Erythroblast (primary cell): ENCODE measurements around the gene GRIFIN.

Experiments
- GATA1 ChIP-seq: IDR thresholded peaks from 2 replicates; pipeline ENCODE4 v1.6.1; 2011; ENCODE audit warnings: low read depth, mild to moderate bottlenecking, control low read depth, low read length, moderate library complexity
- POLR2A ChIP-seq: IDR thresholded peaks from 2 replicates; pipeline ENCODE4 v1.6.1; 2011; ENCODE audit warnings: mild to moderate bottlenecking, low read length

GRCh38 chr7:2425749-2426148 is 50.4 kb downstream of the GRIFIN start:
- TF ChIP-seq POLR2A, result no peak
- no peak for TF ChIP-seq GATA1
